BLaER1 (cell line): ENCODE results near the gene MAB21L4.

Experiments used
- H3K27ac ChIP-seq: shearing (Covaris generic); formaldehyde crosslinking; 2 replicates; pipeline ENCODE4 v1.8.1; 2022
- H3K27me3 ChIP-seq: shearing (Covaris generic); formaldehyde crosslinking; 2 replicates; pipeline ENCODE4 v1.8.1; 2022
- H3K36me3 ChIP-seq: shearing (Covaris generic); formaldehyde crosslinking; 2 replicates; pipeline ENCODE4 v1.8.1; 2022
- H3K4me1 ChIP-seq: shearing (Covaris generic); formaldehyde crosslinking; 2 replicates; pipeline ENCODE4 v1.8.1; 2022
- H3K4me2 ChIP-seq: shearing (Covaris generic); formaldehyde crosslinking; 2 replicates; pipeline ENCODE4 v1.8.1; 2022
- H3K4me3 ChIP-seq: shearing (Covaris generic); formaldehyde crosslinking; 2 replicates; pipeline ENCODE4 v1.8.1; 2022
- H3K9ac ChIP-seq: shearing (Covaris generic); formaldehyde crosslinking; 2 replicates; pipeline ENCODE4 v1.8.1; 2022
- H3K9me3 ChIP-seq: shearing (Covaris generic); formaldehyde crosslinking; 2 replicates; pipeline ENCODE4 v1.8.1; 2022
- H4K20me1 ChIP-seq: shearing (Covaris generic); formaldehyde crosslinking; 2 replicates; pipeline ENCODE4 v1.8.1; 2022
- Cebpa-rat ChIP-seq: shearing (Covaris generic); IDR thresholded peaks from 2 replicates; pipeline ENCODE4 v1.8.1; 2022

The MAB21L4 gene

GRCh38 chr2:240919161-240919781 lies 23.3 kb upstream of the MAB21L4 start:
- no peaks in the 10 kb centered on the region for H3K36me3 ChIP-seq
- peak overlapping the region; percentile 18; the same call in 1 of the 2 replicates for H3K27ac ChIP-seq
- H3K4me3 ChIP-seq, result no peak overlapping the region
- peaks cover 61% of the 10 kb centered on the region for H3K4me1 ChIP-seq
- H3K9me3 ChIP-seq, result no peaks in the 10 kb centered on the region
- TF ChIP-seq Cebpa-rat, result no peak
- H3K4me2 ChIP-seq, result no peak overlapping the region
- no peaks in the 10 kb centered on the region for H4K20me1 ChIP-seq
- no peak overlapping the region for H3K9ac ChIP-seq
- H3K27me3 ChIP-seq, result no peaks in the 10 kb centered on the region

DNA sequence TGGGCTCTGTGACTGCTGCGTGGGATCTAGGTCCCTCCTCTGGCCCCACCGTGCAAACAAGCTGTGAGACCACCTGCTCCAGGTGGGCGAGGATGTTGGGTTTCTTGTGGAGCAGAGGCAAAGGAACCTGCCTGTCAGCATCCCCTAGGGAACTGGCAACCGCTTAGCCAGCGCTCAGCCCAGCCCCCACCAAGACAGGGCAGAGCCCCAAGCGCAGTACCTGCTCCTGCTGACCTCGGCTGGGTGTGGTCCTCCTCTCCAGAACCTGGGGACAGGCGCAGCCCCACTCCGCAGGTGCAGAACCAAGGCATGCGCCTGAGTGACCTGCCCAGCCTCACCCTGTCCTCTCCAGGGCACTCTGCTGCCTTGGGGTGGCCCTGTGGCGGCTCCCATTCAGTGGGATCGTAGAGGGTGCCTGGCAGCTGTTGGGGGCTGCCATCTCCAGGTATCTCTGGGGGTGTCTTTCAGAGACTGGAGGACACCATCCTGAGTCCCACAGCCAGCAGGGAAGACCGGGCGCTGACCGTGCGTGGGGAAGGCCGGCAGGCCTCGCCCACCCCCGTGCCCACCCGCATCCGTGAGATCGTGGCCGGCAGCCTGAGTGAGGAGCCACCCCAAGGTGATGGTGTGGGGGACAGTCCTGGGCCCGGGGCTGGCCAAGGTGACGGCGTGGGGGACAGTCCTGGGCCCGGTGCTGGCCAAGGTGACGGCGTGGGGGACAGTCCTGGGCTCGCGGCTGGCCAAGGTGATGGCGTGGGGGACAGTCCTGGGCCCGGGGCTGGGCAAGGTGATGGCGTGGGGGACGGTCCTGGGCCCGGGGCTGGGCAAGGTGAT lies 22.5 kb upstream of the MAB21L4 start:
- peak overlapping the region; percentile 55; the same call in 1 of the 2 replicates for H3K27ac ChIP-seq
- H3K36me3 ChIP-seq, result no peaks in the 10 kb centered on the region
- no peaks in the 10 kb centered on the region for H3K9me3 ChIP-seq
- peak overlapping the region; percentile 91 for H3K4me2 ChIP-seq
- H3K4me3 ChIP-seq, result no peak overlapping the region
- peak overlapping the region; percentile 42; the same call in 1 of the 2 replicates for H3K9ac ChIP-seq
- TF ChIP-seq Cebpa-rat, result no peak
- H3K27me3 ChIP-seq, result no peaks in the 10 kb centered on the region
- peaks cover 67% of the 10 kb centered on the region for H3K4me1 ChIP-seq
- no peaks in the 10 kb centered on the region for H4K20me1 ChIP-seq

- H3K4me3 ChIP-seq, result peak overlapping the region; percentile 55; the same call in 1 of the 2 replicates
- H3K27me3 ChIP-seq, result no peaks in the 10 kb centered on the region
- H3K36me3 ChIP-seq, result no peaks in the 10 kb centered on the region
- H3K4me1 ChIP-seq, result peaks cover 66% of the 10 kb centered on the region
- peak overlapping the region; percentile 42; the same call in 1 of the 2 replicates for H3K9ac ChIP-seq
- H4K20me1 ChIP-seq, result no peaks in the 10 kb centered on the region
- H3K4me2 ChIP-seq, result peak overlapping the region; percentile 91
- no peak for TF ChIP-seq Cebpa-rat
- no peaks in the 10 kb centered on the region for H3K9me3 ChIP-seq
- H3K27ac ChIP-seq, result peak overlapping the region; percentile 55
Measured at GRCh38 chr2:240917684-240918257, 21.8 kb upstream of the MAB21L4 start.

DNA sequence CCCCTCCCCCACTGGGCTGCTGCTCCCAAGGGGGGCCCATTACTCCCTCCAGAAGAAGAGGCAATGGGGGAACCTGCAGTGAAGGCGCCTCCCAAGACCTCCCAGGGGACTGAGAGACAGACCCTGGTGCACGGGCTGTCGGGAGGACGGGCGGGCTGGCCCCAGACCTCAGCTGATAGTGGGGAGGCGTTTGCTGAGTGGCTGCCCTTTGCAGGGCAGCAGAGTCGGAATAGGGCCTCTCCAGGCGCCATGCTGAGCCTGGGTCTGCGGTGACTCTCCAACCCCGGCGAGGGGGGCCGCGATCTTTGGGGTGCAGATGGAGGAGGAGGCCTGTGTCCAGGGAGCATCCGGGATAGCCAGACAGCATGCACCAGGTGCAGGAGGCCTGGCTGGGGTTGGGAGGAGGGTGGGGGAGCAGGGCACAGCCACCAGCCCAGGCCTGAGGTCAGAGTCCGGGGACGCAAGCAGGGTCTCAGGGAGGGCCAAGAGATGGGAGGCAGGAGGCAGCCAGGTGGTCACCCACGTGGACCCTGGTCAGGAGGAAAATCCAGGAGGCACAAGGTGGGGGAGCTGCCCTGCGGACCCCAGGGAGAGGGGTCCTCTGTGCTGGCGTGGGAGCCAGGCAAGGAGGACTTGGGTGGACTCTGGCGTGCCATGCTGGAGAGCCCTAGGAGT lies 21.2 kb upstream of the MAB21L4 start:
- Histone ChIP-seq H3K4me1 (peaks cover 66% of the 10 kb centered on the region), H3K4me2 (peak overlapping the region; percentile 91), H3K27ac (peak overlapping the region; percentile 55), H3K9me3 (no peaks in the 10 kb centered on the region), H3K27me3 (no peaks in the 10 kb centered on the region), H3K4me3 (peak overlapping the region; percentile 55), H3K36me3 (no peaks in the 10 kb centered on the region), H3K9ac (peak overlapping the region; percentile 42; the same call in 1 of the 2 replicates), H4K20me1 (no peaks in the 10 kb centered on the region)
- TF ChIP-seq Cebpa-rat, result no peak

DNA sequence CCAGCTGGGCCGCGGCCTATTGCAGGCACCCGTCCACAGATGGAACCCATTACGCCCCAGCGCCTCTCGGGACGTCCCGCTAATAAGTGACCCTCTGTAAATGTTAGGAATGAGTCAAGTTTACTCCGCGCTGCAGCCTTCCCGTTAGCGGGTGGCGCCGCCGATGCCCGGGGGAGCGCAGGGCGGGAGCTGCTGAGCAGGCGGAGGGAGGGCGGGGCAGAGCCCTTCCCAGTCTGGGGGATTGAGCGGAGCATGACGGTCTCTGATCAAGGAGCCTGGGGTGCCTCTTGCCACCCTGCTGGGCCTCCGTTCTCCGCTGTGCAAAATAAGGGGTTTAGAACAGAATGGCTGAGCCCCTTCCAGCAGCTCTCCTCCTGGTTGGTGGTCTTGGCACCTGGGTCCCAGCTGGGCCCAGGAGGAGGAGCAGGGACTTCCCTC lies 20.6 kb upstream of the MAB21L4 start:
- Histone ChIP-seq H3K4me2 (peak overlapping the region; percentile 91), H3K36me3 (no peaks in the 10 kb centered on the region), H3K9ac (no peak overlapping the region), H3K27me3 (no peaks in the 10 kb centered on the region), H3K9me3 (no peaks in the 10 kb centered on the region), H3K4me3 (peak overlapping the region; percentile 55), H4K20me1 (no peaks in the 10 kb centered on the region), H3K27ac (peak overlapping the region; percentile 55; the same call in 1 of the 2 replicates), H3K4me1 (peaks cover 63% of the 10 kb centered on the region)
- no peak for TF ChIP-seq Cebpa-rat

GRCh38 chr2:240915526-240916341 lies 19.8 kb upstream of the MAB21L4 start:
- Histone ChIP-seq H3K36me3 (no peaks in the 10 kb centered on the region), H3K9me3 (no peaks in the 10 kb centered on the region), H3K9ac (peak overlapping the region; percentile 69), H3K27ac (peak overlapping the region; percentile 67), H3K4me2 (peak overlapping the region; percentile 92), H4K20me1 (no peaks in the 10 kb centered on the region), H3K4me3 (peak overlapping the region; percentile 62), H3K4me1 (peaks cover 55% of the 10 kb centered on the region), H3K27me3 (no peaks in the 10 kb centered on the region)
- TF ChIP-seq Cebpa-rat, result no peak

- peak overlapping the region; percentile 62; the same call in 1 of the 2 replicates for H3K4me3 ChIP-seq
- no peaks in the 10 kb centered on the region for H3K36me3 ChIP-seq
- H3K27ac ChIP-seq, result peak overlapping the region; percentile 67; the same call in 1 of the 2 replicates
- TF ChIP-seq Cebpa-rat, result no peak
- H3K9me3 ChIP-seq, result no peaks in the 10 kb centered on the region
- H3K4me1 ChIP-seq, result peaks cover 61% of the 10 kb centered on the region
- H3K9ac ChIP-seq, result no peak overlapping the region; the same call in 1 of the 2 replicates
- peak overlapping the region; percentile 92 for H3K4me2 ChIP-seq
- no peaks in the 10 kb centered on the region for H4K20me1 ChIP-seq
- H3K27me3 ChIP-seq, result no peaks in the 10 kb centered on the region
Measured at GRCh38 chr2:240914645-240915525, 18.9 kb upstream of the MAB21L4 start.
